Right ventricle myocardium inferior (tissue), 1 donor: ENCODE measurements around the gene ST6GALNAC2. TPM values are rescaled to one million over a fixed set of nuclear protein-coding genes. Genes with fewer than 3 reads are reported as not detected.
A peak's percentile ranks its signal among the peaks of the same experiment; 100 is the strongest.
"Not testable (repeated sequence)": the region's sequence is repeated elsewhere in the genome, so short reads cannot be mapped to it uniquely, and the experiment has no call there.

Experiments
- ATAC-seq: fragments of 200-7000 bp; cut with Tn5 transposase; one replicate; pipeline ENCODE4 v1.9.1; 2020; ENCODE audit warnings: mild to moderate bottlenecking, moderate library complexity
- DNase-seq: peaks from one replicate; pipeline ENCODE4 v3.0.0; 2021; ENCODE audit errors: missing footprints
- intact Hi-C: fragments of 100-400 bp; cut with DNase I; formaldehyde crosslinking; loops from one replicate; pipeline ENCODE4 v1.11.0; 2022
- total RNA-seq: library from RNA; stranded (reverse); fragmentation: NEBNext Ultra II Directional; extraction: Animal tissue kit (Norgen Biotek cat#: 25700); gene quantifications from one replicate; pipeline ENCODE4 v1.2.1, GENCODE V29; 2021
- donor health status: DM: no; HTN: yes; CAD: no; lungs with severe emphysema.

ST6GALNAC2 gene
- total RNA-seq, 1 donor from 2014 or later, result 5.7 TPM

- not testable (repeated sequence) for ATAC-seq, DNase-seq
These were observed 25.6 kb upstream of the ST6GALNAC2 start for GRCh38 chr17:76611080-76611749.

GRCh38 chr17:76606685-76607084, 21.0 kb upstream of the ST6GALNAC2 start:
- intact Hi-C loops, ATAC-seq, DNase-seq: not testable (repeated sequence)

More at GRCh38 chr17:76611080-76611749, 25.6 kb upstream of the ST6GALNAC2 start:
- intact Hi-C loops, result not testable (repeated sequence)

GRCh38 chr17:76601065-76601464, 15.4 kb upstream of the ST6GALNAC2 start:
- intact Hi-C loops, result no loop called here
- no peak for ATAC-seq

GRCh38 chr17:76599694-76600460, 14.2 kb upstream of the ST6GALNAC2 start:
- no peak for DNase-seq
- ATAC-seq, result peak; percentile 13
- intact Hi-C loops, result no loop called here

More at GRCh38 chr17:76601065-76601464, 15.4 kb upstream of the ST6GALNAC2 start:
- DNase-seq, result no peak

GRCh38 chr17:76598004-76598439, 12.4 kb upstream of the ST6GALNAC2 start:
- intact Hi-C loops, result no loop called here
- DNase-seq, result no peak
- peak; percentile 50 for ATAC-seq

GRCh38 chr17:76597156-76598003, 11.7 kb upstream of the ST6GALNAC2 start:
- ATAC-seq (no peak), DNase-seq (no peak)
- intact Hi-C loops, result no loop called here

- DNase-seq (no peak), ATAC-seq (no peak)
- intact Hi-C loops, result no loop called here
These were observed 9.0 kb upstream of the ST6GALNAC2 start for GRCh38 chr17:76594690-76595089.

GRCh38 chr17:76593959-76594358, 8.3 kb upstream of the ST6GALNAC2 start:
- ATAC-seq (no peak), DNase-seq (no peak)
- intact Hi-C loops, result no loop called here

- intact Hi-C loops, result no loop called here
- ATAC-seq (no peak), DNase-seq (no peak)
These were observed 7.7 kb upstream of the ST6GALNAC2 start for GRCh38 chr17:76593384-76593826.

- intact Hi-C loops, result no loop called here
- ATAC-seq (no peak), DNase-seq (no peak)
These were observed 2.5 kb upstream of the ST6GALNAC2 start for GRCh38 chr17:76588182-76588581.

- intact Hi-C loops, result loop anchor here (1.0 kb wide), 1 partner anchor 64 kb away; no protein-coding TSS in a partner anchor
- ATAC-seq, result no peak
These were observed 1.3 kb upstream of the ST6GALNAC2 start for GRCh38 chr17:76586741-76587487.

GRCh38 chr17:76585033-76585648, 519 bp downstream of the ST6GALNAC2 start:
- DNase-seq (peak; percentile 75), ATAC-seq (peak; percentile 51)
- intact Hi-C loops, result no loop called here

More at GRCh38 chr17:76586741-76587487, 1.3 kb upstream of the ST6GALNAC2 start:
- DNase-seq, result no peak

GRCh38 chr17:76584427-76585032, 1.1 kb downstream of the ST6GALNAC2 start:
- ATAC-seq, result no peak
- DNase-seq, result no peak
- intact Hi-C loops, result no loop called here

GRCh38 chr17:76582660-76583059, 3.0 kb downstream of the ST6GALNAC2 start:
- no peak for DNase-seq
- ATAC-seq, result no peak
- intact Hi-C loops, result no loop called here

GRCh38 chr17:76581515-76581914, 4.1 kb downstream of the ST6GALNAC2 start:
- DNase-seq (no peak), ATAC-seq (no peak)
- intact Hi-C loops, result no loop called here

GRCh38 chr17:76579281-76579680, 6.4 kb downstream of the ST6GALNAC2 start:
- no peak for DNase-seq
- ATAC-seq, result no peak
- intact Hi-C loops, result no loop called here

GRCh38 chr17:76578376-76578775, 7.3 kb downstream of the ST6GALNAC2 start:
- intact Hi-C loops, result no loop called here
- no peak for DNase-seq
- no peak for ATAC-seq
